SK-N-SH (cell line): Measurements from ENCODE around the gene ITGB5.

ENCODE experiments used
- CHD2 ChIP-seq: fragments of 150-350 bp; IDR thresholded peaks from 2 replicates; pipeline ENCODE4 v1.6.1; 2018; ENCODE audit warnings: low read length; ENCODE audit not compliant: partially characterized antibody
- EZH2phosphoT487 ChIP-seq: fragments of 200-600 bp; sonication (generic); IDR thresholded peaks from 2 replicates; pipeline ENCODE4 v1.6.1; 2017; ENCODE audit warnings: low read depth, mixed run types, mild to moderate bottlenecking, antibody characterized with exemption, moderate library complexity, borderline replicate concordance
- POLR2AphosphoS5 ChIP-seq: IDR thresholded peaks from 2 replicates; pipeline ENCODE4 v1.6.1; 2012; ENCODE audit warnings: low read depth, low read length
- REST ChIP-seq: IDR thresholded peaks from 2 replicates; pipeline ENCODE4 v1.6.1; 2012; ENCODE audit warnings: mild to moderate bottlenecking, low read depth, low read length, moderate library complexity
- TEAD4 ChIP-seq: IDR thresholded peaks from 2 replicates; pipeline ENCODE4 v1.4.0; 2012; ENCODE audit warnings: mild to moderate bottlenecking, borderline replicate concordance; ENCODE audit not compliant: insufficient read depth
- TF ChIP-seq, protein P1 (sequence below): fragments of 200-600 bp; sonication (generic); IDR thresholded peaks from 2 replicates; pipeline ENCODE4 v1.6.1; 2017; ENCODE audit warnings: antibody characterized with exemption, mild to moderate bottlenecking, moderate library complexity
- TF ChIP-seq, protein P2 (sequence below): IDR thresholded peaks from 2 replicates; pipeline ENCODE4 v1.4.0; 2012; ENCODE audit warnings: low read depth, borderline replicate concordance

GRCh38 chr3:124903896-124904834, 17.0 kb upstream of the ITGB5 start:
- TF ChIP-seq, protein P1, sequence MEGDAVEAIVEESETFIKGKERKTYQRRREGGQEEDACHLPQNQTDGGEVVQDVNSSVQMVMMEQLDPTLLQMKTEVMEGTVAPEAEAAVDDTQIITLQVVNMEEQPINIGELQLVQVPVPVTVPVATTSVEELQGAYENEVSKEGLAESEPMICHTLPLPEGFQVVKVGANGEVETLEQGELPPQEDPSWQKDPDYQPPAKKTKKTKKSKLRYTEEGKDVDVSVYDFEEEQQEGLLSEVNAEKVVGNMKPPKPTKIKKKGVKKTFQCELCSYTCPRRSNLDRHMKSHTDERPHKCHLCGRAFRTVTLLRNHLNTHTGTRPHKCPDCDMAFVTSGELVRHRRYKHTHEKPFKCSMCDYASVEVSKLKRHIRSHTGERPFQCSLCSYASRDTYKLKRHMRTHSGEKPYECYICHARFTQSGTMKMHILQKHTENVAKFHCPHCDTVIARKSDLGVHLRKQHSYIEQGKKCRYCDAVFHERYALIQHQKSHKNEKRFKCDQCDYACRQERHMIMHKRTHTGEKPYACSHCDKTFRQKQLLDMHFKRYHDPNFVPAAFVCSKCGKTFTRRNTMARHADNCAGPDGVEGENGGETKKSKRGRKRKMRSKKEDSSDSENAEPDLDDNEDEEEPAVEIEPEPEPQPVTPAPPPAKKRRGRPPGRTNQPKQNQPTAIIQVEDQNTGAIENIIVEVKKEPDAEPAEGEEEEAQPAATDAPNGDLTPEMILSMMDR: no peak
- TF ChIP-seq, protein P2, sequence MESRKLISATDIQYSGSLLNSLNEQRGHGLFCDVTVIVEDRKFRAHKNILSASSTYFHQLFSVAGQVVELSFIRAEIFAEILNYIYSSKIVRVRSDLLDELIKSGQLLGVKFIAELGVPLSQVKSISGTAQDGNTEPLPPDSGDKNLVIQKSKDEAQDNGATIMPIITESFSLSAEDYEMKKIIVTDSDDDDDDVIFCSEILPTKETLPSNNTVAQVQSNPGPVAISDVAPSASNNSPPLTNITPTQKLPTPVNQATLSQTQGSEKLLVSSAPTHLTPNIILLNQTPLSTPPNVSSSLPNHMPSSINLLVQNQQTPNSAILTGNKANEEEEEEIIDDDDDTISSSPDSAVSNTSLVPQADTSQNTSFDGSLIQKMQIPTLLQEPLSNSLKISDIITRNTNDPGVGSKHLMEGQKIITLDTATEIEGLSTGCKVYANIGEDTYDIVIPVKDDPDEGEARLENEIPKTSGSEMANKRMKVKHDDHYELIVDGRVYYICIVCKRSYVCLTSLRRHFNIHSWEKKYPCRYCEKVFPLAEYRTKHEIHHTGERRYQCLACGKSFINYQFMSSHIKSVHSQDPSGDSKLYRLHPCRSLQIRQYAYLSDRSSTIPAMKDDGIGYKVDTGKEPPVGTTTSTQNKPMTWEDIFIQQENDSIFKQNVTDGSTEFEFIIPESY: no peak
- TF ChIP-seq EZH2phosphoT487: no peak
- TF ChIP-seq REST: no peak
- TF ChIP-seq POLR2AphosphoS5: no peak
- TF ChIP-seq TEAD4: no peak
- no peak for TF ChIP-seq CHD2
